IMR-90 (cell line): ENCODE data around the gene VAMP4. TPM values are rescaled to one million over a fixed set of nuclear protein-coding genes. Genes with fewer than 3 reads are reported as not detected.

ENCODE experiments used
- ATAC-seq: fragments of 200-7000 bp; cut with Tn5 transposase; 2 replicates; pipeline ENCODE4 v1.9.1; 2020; ENCODE audit warnings: low read depth, mild to moderate bottlenecking, moderate library complexity
- BruUV-seq: library from RNA; stranded (reverse); fragments of 400-500 nt; replicated peaks from 2 replicates; lab custom pipeline; 2021; lab: Mats Ljungman, UMichigan
- CTCF ChIA-PET: fragments of 300-600 bp; formaldehyde crosslinking; extraction: SDS; loops from one replicate; lab custom pipeline; 2021; ENCODE audit warnings: antibody characterized with exemption; lab: Yijun Ruan, JAX
- POLR2A ChIA-PET: fragments of 300-600 bp; sonication (Branson Sonifier 250); formaldehyde crosslinking; loops from one replicate; lab custom pipeline; 2022; ENCODE audit warnings: antibody characterized with exemption; ENCODE audit not compliant: unreplicated experiment; lab: Charles Lee
- DNase-seq: peaks from one replicate; pipeline ENCODE4 v3.0.0; 2013
- H2AFZ ChIP-seq: replicated peaks from 2 replicates; pipeline ENCODE3; 2013; ENCODE audit warnings: low read length, mild to moderate bottlenecking; ENCODE audit not compliant: poor library complexity
- H2AK5ac ChIP-seq: 2 replicates; pipeline ENCODE4 v1.6.1; 2013; ENCODE audit warnings: low read depth, low read length, inconsistent platforms
- H2AK9ac ChIP-seq: replicated peaks from 2 replicates; pipeline ENCODE3; 2013; ENCODE audit warnings: mild to moderate bottlenecking, low read depth, low read length, moderate library complexity; ENCODE audit not compliant: poor library complexity
- H2BK120ac ChIP-seq: 2 replicates; pipeline ENCODE4 v1.6.1; 2013; ENCODE audit warnings: low read depth, low read length, inconsistent platforms
- H2BK15ac ChIP-seq: 3 replicates; pipeline ENCODE4 v1.6.1; 2013; ENCODE audit warnings: low read depth, low read length, inconsistent platforms
- H2BK20ac ChIP-seq: 2 replicates; pipeline ENCODE4 v1.6.1; 2013; ENCODE audit warnings: low read depth, mild to moderate bottlenecking, inconsistent platforms, low read length, moderate library complexity
- H2BK5ac ChIP-seq: 2 replicates; pipeline ENCODE4 v1.6.1; 2013; ENCODE audit warnings: mild to moderate bottlenecking, low read depth, low read length, inconsistent platforms; ENCODE audit not compliant: poor library complexity, severe bottlenecking
- H3K14ac ChIP-seq: replicated peaks from 2 replicates; pipeline ENCODE4 v1.6.1; 2013; ENCODE audit warnings: low read depth, low read length, inconsistent platforms
- H3K18ac ChIP-seq: 2 replicates; pipeline ENCODE4 v1.6.1; 2013; ENCODE audit warnings: low read depth, low read length, control low read depth
- H3K23ac ChIP-seq: 2 replicates; pipeline ENCODE4 v1.6.1; 2013; ENCODE audit warnings: low read depth, low read length, inconsistent platforms
- H3K27ac ChIP-seq: 2 replicates; pipeline ENCODE4 v1.5.1; 2013; ENCODE audit warnings: mild to moderate bottlenecking, control low read depth, low read length; ENCODE audit not compliant: insufficient read depth
- H3K27me3 ChIP-seq: 2 replicates; pipeline ENCODE4 v1.6.1; 2013; ENCODE audit warnings: low read length; ENCODE audit not compliant: control insufficient read depth, insufficient read depth
- H3K36me3 ChIP-seq: 2 replicates; pipeline ENCODE4 v1.6.1; 2013; ENCODE audit warnings: low read length, mixed read lengths; ENCODE audit not compliant: control insufficient read depth, insufficient read depth
- H3K4ac ChIP-seq: 2 replicates; pipeline ENCODE4 v1.6.1; 2013; ENCODE audit warnings: low read depth, low read length, inconsistent platforms
- H3K4me1 ChIP-seq: 2 replicates; pipeline ENCODE4 v1.6.1; 2013; ENCODE audit warnings: low read length, mixed read lengths; ENCODE audit not compliant: control insufficient read depth, insufficient read depth
- H3K4me2 ChIP-seq: 2 replicates; pipeline ENCODE4 v1.6.1; 2013; ENCODE audit warnings: low read depth, mild to moderate bottlenecking, control low read depth, low read length, moderate library complexity
- H3K4me3 ChIP-seq: 2 replicates; pipeline ENCODE4 v1.5.1; 2013; ENCODE audit warnings: low read depth, mild to moderate bottlenecking, control low read depth, low read length, moderate library complexity; ENCODE audit not compliant: insufficient read depth
- H3K56ac ChIP-seq: 2 replicates; pipeline ENCODE4 v1.6.1; 2013; ENCODE audit warnings: low read length, inconsistent platforms; ENCODE audit not compliant: insufficient read depth; ENCODE audit errors: extremely low read depth
- H3K79me1 ChIP-seq, 2 experiments: 2 replicates each; pipeline ENCODE4 v1.6.1; 2013; ENCODE audit warnings: low read length in 2 of 2, inconsistent platforms in 1 of 2, low read depth in 1 of 2
- H3K9ac ChIP-seq: 2 replicates; pipeline ENCODE4 v1.6.1; 2013; ENCODE audit warnings: low read depth, low read length, control low read depth
- H3K9me1 ChIP-seq: 2 replicates; pipeline ENCODE4 v1.6.1; 2013; ENCODE audit warnings: low read length, inconsistent platforms; ENCODE audit not compliant: insufficient read depth
- H3K9me3 ChIP-seq: 2 replicates; pipeline ENCODE4 v1.6.1; 2013; ENCODE audit warnings: low read length; ENCODE audit not compliant: control insufficient read depth, insufficient read depth
- H4K20me1 ChIP-seq: 2 replicates; pipeline ENCODE4 v1.6.1; 2013; ENCODE audit warnings: low read length, inconsistent platforms; ENCODE audit not compliant: insufficient read depth
- H4K5ac ChIP-seq: 2 replicates; pipeline ENCODE4 v1.6.1; 2013; ENCODE audit warnings: mild to moderate bottlenecking, low read depth, low read length, control low read depth
- H4K8ac ChIP-seq, 2 experiments: 2 replicates each; pipeline ENCODE4 v1.6.1; 2013; ENCODE audit warnings: low read depth in 2 of 2, low read length in 2 of 2, control low read depth in 1 of 2, inconsistent platforms in 1 of 2
- H4K91ac ChIP-seq: 2 replicates; pipeline ENCODE4 v1.6.1; 2013; ENCODE audit warnings: low read depth, low read length, inconsistent platforms; ENCODE audit not compliant: insufficient read depth
- BHLHE40 ChIP-seq: fragments of 150-350 bp; IDR thresholded peaks from 2 replicates; pipeline ENCODE4 v1.6.1; 2016; ENCODE audit warnings: mild to moderate bottlenecking, low read depth, low read length
- FOS ChIP-seq: fragments of 150-350 bp; IDR thresholded peaks from 2 replicates; pipeline ENCODE4 v1.6.1; 2016; ENCODE audit warnings: low read depth, low read length
- MAFK ChIP-seq: IDR thresholded peaks from 2 replicates; pipeline ENCODE4 v1.6.1; 2012; ENCODE audit warnings: low read depth, low read length, improper control_type of control experiment
- MAZ ChIP-seq: IDR thresholded peaks from 2 replicates; pipeline ENCODE4 v1.6.1; 2012; ENCODE audit warnings: low read depth, mild to moderate bottlenecking, low read length, improper control_type of control experiment, moderate library complexity, borderline replicate concordance
- MXI1 ChIP-seq: IDR thresholded peaks from 2 replicates; pipeline ENCODE4 v1.6.1; 2012; ENCODE audit warnings: low read depth, mild to moderate bottlenecking, low read length, moderate library complexity, borderline replicate concordance
- NFE2L2 ChIP-seq: fragments of 150-350 bp; IDR thresholded peaks from 2 replicates; pipeline ENCODE4 v1.6.1; 2016; ENCODE audit warnings: low read depth, mild to moderate bottlenecking, low read length
- POLR2A ChIP-seq: IDR thresholded peaks from 2 replicates; pipeline ENCODE4 v1.6.1; 2012; ENCODE audit warnings: mild to moderate bottlenecking, low read depth, low read length
- RAD21 ChIP-seq: IDR thresholded peaks from 2 replicates; pipeline ENCODE4 v1.6.1; 2012; ENCODE audit warnings: low read length, improper control_type of control experiment
- RFX5 ChIP-seq: IDR thresholded peaks from 2 replicates; pipeline ENCODE4 v1.8.0; 2012; ENCODE audit warnings: low read depth, mild to moderate bottlenecking, low read length, moderate library complexity
- SMC3 ChIP-seq: fragments of 150-350 bp; IDR thresholded peaks from 2 replicates; pipeline ENCODE4 v1.6.1; 2016; ENCODE audit warnings: low read depth, mild to moderate bottlenecking, antibody characterized with exemption, low read length, moderate library complexity
- WGBS, 2 experiments: methylation state at CpG; one replicate each; pipeline versions ENCODE4 v1.1.5 to v1.1.7; 2013; ENCODE audit warnings: missing lambda C conversion rate in 2 of 2; ENCODE audit not compliant: insufficient read length in 1 of 2; ENCODE audit errors: extremely low coverage in 2 of 2; 5-methylcytosine and 5-hydroxymethylcytosine counted together
- dilution Hi-C: fragments of 300-500 bp; cut with HindIII; formaldehyde crosslinking; loops from one replicate; pipeline ENCODE4 v1.14.3; 2018; ENCODE audit warnings: low sequenced_read_pairs; ENCODE audit not compliant: unreplicated experiment
- in situ Hi-C: fragments of 300-500 bp; cut with MboI; formaldehyde crosslinking; loops from 3 replicates; pipeline ENCODE4 v1.14.3; 2019; ENCODE audit warnings: low sequenced_read_pairs, inconsistent platforms, mixed read lengths
- intact Hi-C: fragments of 100-400 bp; cut with micrococcal nuclease; formaldehyde crosslinking; loops from 2 replicates; pipeline ENCODE4 v1.10.0; 2022
- polyA plus RNA-seq, 3 experiments: library from polyadenylated mRNA; depleted of rRNA; stranded (reverse); fragments of >200 nt; gene quantifications; 2 replicates each; pipeline ENCODE4 v1.2.3, GENCODE V29; 2012; ENCODE audit warnings: low replicate concordance in 1 of 3
- total RNA-seq: library from RNA; depleted of rRNA; stranded (reverse); fragments of >200 nt; gene quantifications from 2 replicates; pipeline ENCODE4 v1.2.3, GENCODE V29; 2012
- TF ChIP-seq, protein P1 (sequence below): fragments of 150-350 bp; IDR thresholded peaks from 2 replicates; pipeline ENCODE4 v1.6.1; 2017; ENCODE audit warnings: mild to moderate bottlenecking, antibody characterized with exemption, low read length, low read depth
- TF ChIP-seq, protein P2 (sequence below): conservative IDR thresholded peaks from 2 replicates; pipeline ENCODE4 v1.5.1; 2012; ENCODE audit warnings: mild to moderate bottlenecking, low read depth, low read length, improper control_type of control experiment

The VAMP4 gene
- total and polyA plus RNA-seq, 2 of the 4 experiments (the other 2 are of a cell fraction) = 3.4 to 5.4 TPM

DNA sequence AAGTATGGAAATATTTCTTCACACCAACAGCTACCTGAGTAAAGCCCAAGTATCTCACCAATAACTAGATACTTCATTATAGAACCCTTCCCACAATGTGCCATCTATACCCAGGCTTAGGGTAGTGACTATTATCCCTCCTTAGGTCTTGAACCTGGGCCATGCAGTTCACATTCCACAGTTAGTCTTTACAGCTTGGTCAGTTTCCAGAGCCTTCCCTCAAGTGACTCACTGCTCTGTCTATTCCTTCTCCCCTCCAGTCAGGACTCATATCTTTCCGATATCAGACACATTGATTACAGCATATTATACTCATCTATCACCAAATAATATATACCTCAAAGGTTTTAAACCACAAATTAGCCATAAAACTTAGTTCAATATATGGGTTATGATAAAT is 23.6 kb downstream of the VAMP4 start:
- Histone ChIP-seq H3K9me3 (peaks cover 4% of the 10 kb centered on the region), H2BK15ac (no peak overlapping the region), H3K4ac (no peak overlapping the region), H3K36me3 (peaks cover 7% of the 10 kb centered on the region; the same call in 1 of the 2 replicates), H2BK5ac (no peak overlapping the region), H3K14ac (no peak overlapping the region), H3K18ac (no peak overlapping the region), H3K27me3 (no peaks in the 10 kb centered on the region), H3K23ac (no peak overlapping the region), H3K4me1 (peaks cover 8% of the 10 kb centered on the region), H3K9me1 (no peaks in the 10 kb centered on the region), H3K4me3 (no peak overlapping the region), H3K9ac (no peak overlapping the region), H3K79me1 (peaks cover 6 to 16% of the 10 kb centered on the region in 2 experiments; a peak in 3 of 4 replicates), H4K8ac (no peak overlapping the region), H2AFZ (no peak overlapping the region), H4K20me1 (no peaks in the 10 kb centered on the region; the same call in 1 of the 2 replicates), H2AK5ac (no peak overlapping the region; the same call in 1 of the 2 replicates), H4K5ac (no peak overlapping the region), H3K56ac (no peak overlapping the region), H2BK20ac (no peak overlapping the region), H2BK120ac (no peak overlapping the region), H4K91ac (no peak overlapping the region), H3K4me2 (no peak overlapping the region), H3K27ac (no peak overlapping the region), H2AK9ac (no peak overlapping the region)
- dilution Hi-C loops (no loop called here), intact Hi-C loops (loop anchor here (5.0 kb wide), 1 partner anchor 269 kb away; no protein-coding TSS in a partner anchor), in situ Hi-C loops (no loop called here)
- DNase-seq (peak; percentile 33), ATAC-seq (peak; percentile 46)
- ChIA-PET POLR2A (no interaction called here), CTCF (interaction anchor here (1.1 to 1.8 kb wide), 2 partner anchors 74 to 267 kb away, joined by 3 to 5 read pairs; no protein-coding TSS in a partner anchor)
- no peak for TF ChIP-seq FOS
- no peak for TF ChIP-seq RFX5
- no peak for TF ChIP-seq NFE2L2
- no peak for TF ChIP-seq MAZ
- no peak for TF ChIP-seq BHLHE40
- no peak for TF ChIP-seq SMC3
- no peak for TF ChIP-seq POLR2A
- TF ChIP-seq RAD21 = no peak
- no peak for TF ChIP-seq MAFK
- TF ChIP-seq, protein P1, sequence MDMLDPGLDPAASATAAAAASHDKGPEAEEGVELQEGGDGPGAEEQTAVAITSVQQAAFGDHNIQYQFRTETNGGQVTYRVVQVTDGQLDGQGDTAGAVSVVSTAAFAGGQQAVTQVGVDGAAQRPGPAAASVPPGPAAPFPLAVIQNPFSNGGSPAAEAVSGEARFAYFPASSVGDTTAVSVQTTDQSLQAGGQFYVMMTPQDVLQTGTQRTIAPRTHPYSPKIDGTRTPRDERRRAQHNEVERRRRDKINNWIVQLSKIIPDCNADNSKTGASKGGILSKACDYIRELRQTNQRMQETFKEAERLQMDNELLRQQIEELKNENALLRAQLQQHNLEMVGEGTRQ = no peak
- TF ChIP-seq, protein P2, sequence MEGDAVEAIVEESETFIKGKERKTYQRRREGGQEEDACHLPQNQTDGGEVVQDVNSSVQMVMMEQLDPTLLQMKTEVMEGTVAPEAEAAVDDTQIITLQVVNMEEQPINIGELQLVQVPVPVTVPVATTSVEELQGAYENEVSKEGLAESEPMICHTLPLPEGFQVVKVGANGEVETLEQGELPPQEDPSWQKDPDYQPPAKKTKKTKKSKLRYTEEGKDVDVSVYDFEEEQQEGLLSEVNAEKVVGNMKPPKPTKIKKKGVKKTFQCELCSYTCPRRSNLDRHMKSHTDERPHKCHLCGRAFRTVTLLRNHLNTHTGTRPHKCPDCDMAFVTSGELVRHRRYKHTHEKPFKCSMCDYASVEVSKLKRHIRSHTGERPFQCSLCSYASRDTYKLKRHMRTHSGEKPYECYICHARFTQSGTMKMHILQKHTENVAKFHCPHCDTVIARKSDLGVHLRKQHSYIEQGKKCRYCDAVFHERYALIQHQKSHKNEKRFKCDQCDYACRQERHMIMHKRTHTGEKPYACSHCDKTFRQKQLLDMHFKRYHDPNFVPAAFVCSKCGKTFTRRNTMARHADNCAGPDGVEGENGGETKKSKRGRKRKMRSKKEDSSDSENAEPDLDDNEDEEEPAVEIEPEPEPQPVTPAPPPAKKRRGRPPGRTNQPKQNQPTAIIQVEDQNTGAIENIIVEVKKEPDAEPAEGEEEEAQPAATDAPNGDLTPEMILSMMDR = no peak
- no peak for TF ChIP-seq MXI1
- no TSS peak for BruUV-seq
- no CpG with 5 or more reads among the region's 1 CpG for WGBS, 2 experiments
